GM21447 (cell line): ENCODE results near the gene CDH23.

Experiments used
- ATAC-seq: cut with Tn5 transposase; IDR thresholded peaks from one replicate; pipeline ENCODE4 v1.9.1; 2021; ENCODE audit not compliant: unreplicated experiment

CDH23 gene

DNA sequence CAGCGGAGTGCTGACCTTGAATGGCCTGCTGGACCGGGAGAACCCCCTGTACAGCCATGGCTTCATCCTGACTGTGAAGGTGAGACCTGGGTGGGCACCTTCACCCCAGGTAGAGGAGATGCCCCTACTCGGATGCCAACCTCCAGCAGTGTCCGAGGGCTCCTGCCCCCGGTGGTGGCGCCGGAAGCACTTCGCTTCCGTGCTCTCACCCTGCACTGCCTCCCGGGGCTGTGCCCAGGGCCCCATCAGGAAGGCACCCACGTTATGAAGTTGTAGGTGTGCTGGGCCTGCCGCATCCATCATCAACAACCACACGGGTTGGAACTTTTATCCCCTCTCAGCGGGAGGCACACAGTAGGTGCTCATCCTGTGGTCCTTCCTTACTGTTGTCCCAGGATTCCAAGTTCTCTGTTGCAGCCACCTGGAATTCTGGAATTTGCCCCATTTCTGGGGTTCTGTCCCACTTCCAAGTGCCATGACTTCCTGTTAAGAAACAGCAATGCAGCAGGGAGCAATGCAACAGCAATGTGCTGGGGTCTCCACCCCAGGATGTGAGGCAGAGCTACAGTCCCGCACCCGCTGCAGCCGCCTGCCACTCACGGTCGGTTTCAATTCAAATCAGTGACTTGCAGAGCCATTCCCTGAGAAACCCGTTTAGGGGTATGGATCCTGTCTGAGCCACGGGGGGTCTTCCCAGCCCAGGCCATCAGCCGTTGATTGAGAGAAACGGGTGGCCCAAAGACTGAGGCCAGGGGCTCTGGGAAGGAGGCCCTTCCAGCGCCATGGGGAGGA is 219.0 kb downstream of the CDH23 start:
- ATAC-seq: no peak

DNA sequence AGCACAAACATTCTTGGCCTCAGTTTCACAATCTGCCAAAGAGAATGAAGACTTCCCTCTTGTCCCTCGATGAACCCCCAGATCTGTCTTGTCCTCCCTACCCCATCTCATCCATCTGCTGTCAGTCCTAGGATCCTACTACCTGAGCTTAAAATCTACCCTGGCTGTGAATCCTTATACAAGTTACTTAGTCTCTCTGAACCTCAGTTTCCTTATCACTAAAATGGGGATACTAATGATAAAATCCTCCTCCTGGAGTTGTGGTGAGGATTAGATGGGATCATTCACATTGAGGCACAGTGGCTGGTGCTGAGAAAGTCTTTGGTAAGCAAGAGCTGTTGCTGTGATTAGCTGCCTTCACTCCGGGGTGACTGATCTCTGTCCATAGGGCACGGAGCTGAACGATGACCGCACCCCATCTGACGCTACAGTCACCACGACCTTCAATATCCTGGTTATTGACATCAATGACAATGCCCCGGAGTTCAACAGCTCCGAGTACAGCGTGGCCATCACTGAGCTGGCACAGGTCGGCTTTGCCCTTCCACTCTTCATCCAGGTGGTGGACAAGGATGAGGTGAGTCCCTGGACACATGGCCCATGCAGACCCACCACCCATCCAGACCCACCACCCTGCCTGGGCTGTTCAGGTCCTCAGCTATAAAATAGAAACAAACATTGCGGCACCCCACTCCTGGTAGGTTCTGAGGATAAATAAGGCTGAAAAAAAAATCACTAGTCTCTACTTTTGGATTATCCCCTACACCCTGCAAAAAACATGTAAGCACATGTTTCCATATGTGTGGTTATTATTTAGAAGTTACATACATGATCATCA is 220.3 kb downstream of the CDH23 start:
- no peak for ATAC-seq

DNA sequence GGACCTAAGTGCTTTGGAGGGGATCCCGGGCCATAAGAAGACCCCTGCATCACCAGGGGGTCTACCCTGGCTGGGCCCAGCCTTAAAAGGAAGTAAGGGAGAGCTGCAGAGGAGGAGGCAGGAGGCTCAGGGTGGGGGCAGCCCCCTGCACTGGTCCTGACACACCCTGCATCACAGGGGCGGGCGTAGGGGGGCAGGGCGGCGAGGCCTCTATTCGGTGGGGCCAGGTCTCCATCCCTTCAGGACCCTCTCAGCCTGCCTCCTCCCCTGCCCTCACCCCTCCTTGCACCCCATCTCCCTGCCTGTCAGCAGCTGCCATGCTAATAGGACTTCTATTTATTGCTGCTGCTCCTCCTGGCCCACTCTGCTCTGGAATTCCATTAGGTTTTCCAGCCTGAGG is 221.5 kb downstream of the CDH23 start:
- ATAC-seq: no peak

DNA sequence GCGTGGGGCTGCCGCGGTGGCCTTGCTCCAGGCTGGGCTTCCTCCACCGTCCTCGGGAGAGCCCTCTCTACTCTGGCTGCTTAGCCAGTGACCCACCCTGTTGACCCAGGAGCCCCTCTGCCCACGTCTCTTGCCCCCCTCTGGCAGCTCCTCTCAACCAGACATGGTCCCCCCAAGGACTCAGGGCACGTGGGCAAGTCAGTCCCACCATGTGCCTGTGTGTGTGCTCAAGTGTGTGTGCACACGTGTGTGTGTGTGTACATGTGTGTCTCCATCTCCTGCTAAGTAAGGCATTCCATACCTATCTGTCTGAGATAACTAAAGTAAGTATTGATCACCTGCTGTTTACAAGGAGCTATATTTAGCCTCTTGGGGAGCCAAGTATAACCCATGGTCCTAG is 221.9 kb downstream of the CDH23 start:
- no peak for ATAC-seq

DNA sequence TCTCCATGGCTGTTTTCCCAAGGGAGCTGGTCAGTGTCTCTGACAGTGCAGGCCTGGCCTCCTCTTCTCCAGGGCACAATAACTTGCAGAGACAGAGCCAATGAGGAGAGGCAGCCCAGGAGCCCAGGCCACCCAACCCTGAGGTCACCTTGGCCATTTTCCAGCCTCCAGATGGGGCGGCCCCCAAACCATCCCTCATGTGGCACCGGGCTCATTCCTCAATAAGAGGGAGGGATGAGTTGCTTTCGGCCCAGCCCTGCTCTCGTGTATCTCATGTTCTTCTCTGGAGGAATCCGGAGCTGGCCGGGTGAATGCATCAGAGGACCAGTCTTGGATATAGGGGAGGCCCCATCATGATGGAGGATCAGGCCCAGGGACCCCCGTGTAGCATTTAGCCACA is 223.9 kb downstream of the CDH23 start:
- ATAC-seq: no peak

DNA sequence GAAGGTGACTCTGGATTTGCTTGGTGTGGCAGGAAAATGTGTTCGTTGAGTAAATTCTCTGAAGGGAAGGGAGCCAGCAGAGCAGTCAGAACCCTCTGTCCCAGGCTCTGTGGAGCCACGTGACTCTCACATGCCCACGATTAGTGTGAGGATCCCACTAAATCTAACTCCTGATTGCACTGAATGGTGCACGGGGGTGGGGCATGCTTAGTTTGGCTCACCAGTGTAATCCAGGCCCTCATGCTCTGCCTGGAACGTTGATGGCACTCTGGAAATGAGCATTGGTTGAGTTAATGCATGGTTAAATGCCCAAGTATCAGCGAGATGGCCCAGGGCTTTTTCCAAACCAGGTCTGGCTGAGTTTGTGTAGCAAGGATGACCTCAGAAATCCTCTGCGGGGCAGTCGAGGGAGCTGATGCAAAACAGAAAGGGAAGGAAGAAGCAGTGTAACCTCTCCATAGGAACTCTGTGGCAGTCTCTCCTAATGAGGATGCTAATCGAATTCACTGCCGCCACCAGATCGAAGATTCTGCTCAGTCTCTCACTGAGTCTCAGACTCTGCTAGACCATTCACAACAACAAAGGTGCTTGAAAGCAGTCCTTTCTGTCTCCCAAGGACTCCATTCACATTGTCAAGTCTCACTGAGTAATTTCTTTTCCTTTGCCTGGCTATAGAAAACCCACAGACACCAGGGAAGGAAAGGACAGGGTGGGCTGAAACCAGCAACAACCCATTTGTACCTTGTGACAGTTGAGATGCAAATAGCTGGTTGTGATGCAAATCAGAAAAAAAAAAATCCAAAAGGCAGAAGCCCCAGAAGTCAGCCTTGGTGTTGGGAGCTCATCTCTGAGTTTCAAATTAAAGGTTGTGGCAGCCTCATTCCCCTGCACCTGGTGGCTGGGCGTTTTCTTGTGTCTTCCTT is 224.8 kb downstream of the CDH23 start:
- no peak for ATAC-seq

DNA sequence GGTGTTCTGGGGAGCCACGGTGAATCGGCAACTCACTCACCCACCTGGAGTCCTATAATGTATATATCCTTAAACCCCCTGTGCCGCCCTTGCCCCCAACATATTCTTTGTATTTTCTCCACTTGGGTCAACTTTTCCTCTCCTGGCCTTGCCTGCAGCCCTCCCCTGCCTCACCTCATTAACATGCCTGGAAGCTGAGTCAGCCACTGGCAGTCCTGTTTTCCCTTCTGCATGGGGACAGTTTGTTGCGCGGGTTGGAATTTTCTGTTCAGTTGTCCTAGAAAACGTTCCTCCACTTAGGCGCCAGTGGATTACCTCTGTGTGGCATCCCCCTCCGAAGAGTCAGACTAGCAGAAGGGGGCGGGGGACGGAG is 225.4 kb downstream of the CDH23 start:
- no peak for ATAC-seq

DNA sequence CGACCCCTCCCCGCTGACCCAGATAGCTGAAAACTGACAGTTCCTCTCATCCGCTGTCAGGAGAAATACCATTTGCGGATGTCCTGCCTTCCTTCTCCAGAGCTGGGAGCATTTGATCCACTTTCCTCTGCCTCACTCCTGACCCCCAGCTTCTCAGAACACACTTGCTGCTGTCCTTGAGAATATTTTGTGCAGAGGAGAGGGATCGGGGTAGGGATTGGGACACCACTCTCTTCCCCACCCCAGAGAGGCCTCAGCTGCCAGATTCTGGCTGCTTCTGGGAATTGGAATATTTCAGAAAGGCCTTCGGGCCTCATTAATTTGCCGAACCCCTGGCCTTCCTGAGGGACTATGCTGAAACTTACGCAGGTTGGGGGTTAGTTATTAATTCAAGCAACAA is 225.9 kb downstream of the CDH23 start:
- no peak for ATAC-seq

DNA sequence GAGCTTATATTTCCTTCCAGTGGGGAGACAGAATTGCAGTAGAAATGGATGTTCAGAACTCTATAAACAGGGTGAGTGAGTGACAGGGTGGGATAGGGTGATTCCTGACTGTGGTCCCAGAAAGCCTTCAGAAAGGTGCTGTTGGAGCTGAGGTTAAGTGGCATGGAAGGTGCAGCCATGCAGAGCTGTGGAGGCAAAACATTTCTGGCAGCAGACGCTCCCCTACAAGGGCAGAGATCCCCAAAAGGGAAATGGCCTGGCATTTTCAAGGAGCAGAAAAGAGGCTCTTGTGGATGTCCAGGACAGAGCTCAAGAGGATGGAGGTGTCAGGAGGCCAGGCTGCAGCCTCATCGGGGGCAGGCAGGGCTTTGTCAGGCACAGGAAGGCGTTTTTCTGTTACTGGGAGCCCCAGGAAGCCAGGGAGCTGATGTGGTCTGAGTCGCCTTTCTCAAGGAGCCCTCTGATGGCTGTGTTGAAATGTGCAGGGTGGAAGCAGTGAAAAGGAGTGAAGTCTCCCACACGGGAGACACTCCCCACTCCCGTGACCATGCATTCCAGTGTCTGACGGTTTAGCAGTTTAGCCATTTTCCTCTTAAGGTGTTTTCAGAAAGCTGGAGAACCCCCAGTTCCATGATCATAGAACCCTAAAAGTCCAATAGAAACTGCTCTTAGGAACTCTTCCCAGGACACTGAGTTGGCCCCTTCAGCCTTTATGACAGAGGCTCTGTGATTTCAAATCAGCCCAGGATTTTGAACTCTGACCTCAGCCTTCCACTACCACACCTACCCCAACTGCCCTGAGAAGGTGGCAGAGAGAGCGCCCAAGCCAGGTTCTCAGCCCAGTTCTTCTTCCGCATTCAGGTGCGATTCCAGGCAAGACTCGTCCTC is 226.6 kb downstream of the CDH23 start:
- no peak for ATAC-seq

DNA sequence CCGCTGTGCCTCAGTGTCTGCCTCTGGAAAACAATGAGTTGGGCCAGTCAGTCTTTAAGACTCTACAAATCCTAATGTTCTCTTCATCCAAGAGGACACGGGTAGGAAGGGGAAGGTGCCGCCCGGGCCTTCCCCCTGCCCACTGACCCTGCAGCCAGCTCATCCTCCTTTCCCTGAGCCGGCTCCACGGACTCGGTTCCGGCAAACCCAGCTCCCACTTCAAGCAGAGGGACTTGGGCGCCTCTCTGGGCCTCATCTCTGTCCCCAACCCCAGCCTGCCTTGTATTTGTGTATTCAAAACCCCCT is 227.2 kb downstream of the CDH23 start:
- no peak for ATAC-seq

DNA sequence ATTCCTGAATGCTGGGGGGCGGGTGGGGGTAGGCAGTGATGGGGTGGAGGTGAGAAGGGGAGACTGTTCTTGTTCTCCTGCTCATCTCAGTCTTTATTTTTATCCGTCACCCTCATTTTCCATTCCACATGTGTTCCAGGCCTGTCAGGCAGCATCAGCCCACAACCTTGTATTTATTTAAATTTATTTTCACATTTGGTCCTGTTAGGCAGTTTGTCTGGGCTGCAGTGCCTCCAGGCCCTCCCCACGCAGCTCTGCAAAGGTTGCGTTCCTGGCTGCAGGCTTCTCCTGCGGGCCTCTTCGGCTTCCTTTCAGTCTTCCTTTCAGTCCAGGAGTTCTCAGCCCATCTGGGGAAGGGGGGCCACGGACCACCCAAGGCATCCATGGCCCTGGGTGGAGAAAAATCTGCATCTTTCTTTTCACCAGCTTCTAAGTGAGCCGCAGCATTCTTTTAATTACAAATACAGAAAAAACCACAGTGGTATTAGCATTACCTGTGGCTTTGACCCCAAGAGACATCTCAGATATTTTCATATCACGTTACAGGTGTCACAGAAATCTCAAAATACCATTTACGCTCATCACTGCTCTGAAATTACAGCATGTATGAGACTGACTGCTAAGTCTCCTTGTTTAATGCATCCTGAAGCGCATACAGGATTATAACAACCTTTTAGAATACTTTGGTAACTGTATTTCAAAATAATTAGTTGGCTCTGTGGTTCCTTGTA is 228.9 kb downstream of the CDH23 start:
- ATAC-seq: no peak

DNA sequence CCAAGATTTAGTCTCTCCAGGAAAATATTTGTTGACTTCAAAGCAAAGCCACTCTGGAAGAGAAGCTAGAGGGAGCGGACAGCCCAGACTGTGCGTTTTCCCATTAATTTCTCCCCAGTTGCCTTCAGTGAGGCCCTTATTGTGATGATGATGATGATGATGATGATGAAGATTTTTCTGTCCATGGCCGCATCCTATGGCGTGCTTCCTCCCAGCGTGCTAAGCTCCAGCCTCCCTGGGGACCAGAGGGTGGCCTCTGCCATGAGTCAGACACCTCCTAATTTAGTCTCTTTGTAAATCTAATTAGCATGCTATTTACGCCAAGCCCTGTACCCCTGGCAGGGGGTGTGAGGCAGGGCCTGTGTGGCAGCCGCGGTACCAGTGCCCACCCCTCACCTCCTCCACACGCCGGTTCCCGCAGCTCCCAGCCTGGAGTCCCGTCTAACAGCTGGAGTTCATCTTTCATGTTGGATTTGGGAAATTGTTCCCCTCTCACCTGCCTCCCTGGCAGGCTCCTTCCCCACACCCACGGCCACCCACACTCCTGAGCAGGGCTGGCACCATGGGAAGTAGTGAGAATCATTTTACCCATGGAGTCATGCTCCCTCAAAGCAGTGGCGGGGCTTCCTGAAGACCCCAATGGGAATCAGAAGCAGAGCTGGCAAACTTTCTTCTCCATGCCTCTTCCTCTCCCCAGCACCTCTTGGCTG is 230.7 kb downstream of the CDH23 start:
- no peak for ATAC-seq

DNA sequence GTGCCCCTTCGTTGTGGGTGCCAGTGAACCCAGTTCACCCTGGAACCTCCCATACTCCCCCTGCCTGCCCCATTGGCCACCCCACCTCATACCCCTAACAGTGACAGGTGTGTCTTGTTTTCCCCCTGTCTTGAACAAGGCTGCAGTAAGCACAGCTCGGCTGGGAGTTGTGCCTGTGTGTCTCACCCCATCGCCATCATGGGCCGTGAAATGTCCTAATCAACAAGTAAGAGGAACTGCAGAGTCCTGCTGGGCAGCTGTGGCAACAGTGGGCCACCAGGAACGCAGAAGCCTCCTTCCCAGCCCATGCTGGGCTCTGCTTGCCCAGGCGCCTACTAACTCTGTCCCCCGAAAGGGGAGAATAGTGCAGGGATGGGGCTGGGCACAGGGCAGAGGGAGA is 231.2 kb downstream of the CDH23 start:
- no peak for ATAC-seq

DNA sequence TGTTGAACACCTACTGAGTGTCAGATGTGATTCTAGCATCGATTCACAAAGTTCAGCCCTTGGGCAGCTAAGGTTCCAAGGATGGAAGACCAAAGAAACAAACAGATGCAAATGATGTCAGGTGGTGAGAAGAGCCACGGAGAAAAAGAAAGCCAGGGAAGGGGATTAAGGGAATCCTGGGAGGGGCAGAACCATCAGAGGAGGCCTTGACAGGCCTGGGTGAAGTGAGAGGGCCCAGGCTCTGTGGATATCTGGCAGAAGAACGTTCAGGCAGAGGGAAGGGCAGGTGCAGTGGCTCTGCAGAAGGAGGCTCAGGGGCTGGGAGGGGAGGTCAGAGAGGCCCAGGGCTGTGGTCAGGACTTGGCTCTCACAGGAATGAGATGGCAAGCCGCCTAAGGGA is 232.4 kb downstream of the CDH23 start:
- no peak for ATAC-seq

DNA sequence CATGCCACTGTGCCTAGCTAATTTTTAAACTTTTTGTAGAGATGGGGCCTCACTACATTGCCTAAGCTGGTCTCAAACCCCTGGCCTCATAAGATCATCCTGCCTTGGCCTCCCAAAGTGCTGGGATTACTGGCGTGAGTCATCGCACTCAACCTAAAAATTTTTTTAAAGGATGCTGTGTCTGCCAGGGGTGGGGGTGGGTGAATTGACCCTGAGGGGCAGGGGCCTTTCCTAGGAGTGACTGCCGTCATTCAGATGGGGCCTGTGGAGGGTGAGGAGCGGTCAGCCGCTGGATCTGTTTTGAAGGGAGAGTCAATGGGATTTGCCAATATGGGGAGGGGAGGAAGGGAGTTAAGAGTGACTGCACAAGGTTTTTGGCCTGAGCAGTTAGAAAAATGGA is 233.4 kb downstream of the CDH23 start:
- no peak for ATAC-seq

DNA sequence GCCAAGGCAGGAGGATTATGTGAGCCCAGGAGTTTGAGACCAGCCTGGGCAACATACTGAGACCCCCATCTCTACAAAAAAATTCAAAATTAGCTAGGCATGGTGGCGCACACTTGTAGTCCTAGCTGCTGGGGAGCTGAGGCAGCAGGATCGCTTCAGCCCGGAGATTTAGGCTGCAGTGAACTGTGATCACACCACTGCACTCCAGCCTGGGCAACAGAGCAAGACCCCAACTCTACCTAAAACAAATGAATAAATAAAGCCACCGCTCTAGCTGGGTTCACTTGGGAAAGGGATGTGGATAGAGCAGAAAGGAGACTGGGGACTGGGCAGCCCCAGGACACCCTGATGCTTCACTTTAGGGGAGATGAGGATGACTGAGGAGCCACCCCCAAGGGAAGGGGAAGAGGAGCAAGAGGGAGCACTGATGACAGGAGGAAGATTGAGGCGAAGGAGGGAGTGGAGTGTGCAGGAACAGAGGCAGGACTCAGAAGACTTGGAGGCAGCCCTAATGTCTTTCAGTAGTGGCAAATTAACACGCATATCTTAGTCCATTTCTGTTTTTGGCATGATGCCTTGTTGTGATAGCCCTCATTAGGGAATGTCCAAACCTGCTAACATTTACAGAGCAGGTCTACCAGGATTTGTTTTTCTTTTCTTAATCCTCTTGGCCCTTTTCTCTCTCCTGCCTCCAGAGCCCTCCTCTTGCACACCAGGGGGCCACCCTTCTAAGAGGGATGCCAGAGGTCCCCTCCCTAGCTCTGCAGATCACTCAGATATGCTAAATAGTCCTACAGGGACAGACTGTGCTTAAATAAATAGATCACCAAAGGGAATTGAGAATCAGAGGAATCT is 234.5 kb downstream of the CDH23 start:
- no peak for ATAC-seq

DNA sequence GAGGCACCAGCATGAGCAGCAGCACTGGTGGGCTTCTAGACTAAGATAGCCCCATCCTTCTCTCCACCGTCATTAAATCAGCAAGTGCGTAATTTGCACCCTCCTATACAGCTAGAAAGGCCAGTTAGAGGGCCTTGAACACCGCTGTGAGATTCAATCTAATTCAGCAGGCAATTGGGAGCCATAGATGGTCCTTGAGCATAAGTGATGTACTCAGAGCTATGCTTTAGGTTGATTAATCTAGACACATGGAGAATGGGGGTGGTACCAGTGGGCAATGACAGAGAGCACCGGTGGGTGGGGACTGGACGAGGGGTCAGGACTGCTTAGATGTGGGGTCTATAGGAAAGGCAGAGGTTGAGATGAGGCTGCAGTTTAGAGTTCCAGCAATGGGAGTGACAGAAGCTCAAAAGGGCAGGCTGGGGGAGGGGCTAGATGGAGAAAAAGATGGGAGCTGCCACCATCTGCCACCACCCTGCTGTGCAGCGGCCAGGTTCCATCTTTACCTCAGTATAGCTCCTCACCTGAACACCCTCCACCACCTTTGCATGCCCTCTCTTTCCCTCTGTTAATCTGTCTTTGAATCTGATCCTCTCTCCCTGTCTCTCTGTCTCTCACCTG is 235.6 kb downstream of the CDH23 start:
- no peak for ATAC-seq
